GM21529 (cell line): Measurements from ENCODE around the gene UFSP2.

Source experiments
- ATAC-seq: cut with Tn5 transposase; IDR thresholded peaks from one replicate; pipeline ENCODE4 v1.9.1; 2021; ENCODE audit not compliant: unreplicated experiment

UFSP2 gene

DNA sequence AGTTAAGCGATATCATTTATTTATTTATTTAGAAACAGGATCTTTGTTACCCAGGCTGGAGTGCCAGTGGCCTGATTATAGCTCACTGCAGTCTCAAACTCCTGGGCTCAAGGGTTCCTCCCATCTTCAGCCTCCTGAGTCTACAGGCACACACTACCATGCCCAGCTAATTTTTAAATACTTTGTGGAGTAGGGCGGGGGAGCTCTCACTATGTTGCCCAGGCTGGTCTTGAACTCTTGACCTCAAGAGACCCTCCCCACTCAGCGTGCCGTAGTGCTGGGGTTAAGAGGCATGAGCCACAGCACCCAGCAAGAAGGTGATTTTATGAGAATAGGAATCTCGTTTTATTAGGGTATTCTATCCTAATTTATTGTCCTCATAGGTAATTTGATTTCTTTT lies 3.9 kb upstream of the UFSP2 start:
- no peak for ATAC-seq

DNA sequence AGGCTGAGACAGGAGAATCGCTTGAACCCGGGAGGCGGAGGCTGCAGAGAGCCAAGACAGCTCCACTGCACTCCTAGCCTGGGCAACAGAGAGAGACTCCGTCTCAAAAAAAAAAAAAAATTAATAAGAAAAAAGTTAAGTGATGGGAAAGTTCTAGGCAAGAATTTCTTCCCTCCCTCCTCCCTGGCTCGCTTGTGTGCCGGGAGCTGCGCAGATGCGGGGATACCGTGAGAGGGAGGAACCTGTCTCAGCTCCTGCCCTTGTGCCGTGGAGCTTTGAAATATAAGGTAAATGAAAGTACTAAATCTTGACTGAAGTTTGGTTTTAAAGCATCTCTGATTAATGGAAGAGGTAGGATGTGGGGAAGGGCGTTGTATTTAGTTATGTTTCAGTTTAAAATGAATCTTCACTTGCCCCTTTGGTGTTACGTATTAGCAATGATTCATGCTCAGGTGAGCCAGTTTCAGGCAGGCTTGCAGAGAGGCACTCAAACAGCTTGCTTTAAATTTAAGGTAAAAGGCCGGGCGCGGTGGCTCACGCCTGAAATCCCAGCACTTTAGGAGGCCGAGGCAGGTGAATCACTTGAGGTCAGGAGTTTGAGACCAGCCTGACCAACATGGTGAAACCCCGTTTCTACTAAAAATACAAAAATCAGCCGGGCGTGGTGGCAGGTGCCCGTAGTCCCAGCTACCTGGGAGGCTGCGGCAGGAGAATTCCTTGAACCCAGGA lies 1.4 kb upstream of the UFSP2 start:
- ATAC-seq = no peak

DNA sequence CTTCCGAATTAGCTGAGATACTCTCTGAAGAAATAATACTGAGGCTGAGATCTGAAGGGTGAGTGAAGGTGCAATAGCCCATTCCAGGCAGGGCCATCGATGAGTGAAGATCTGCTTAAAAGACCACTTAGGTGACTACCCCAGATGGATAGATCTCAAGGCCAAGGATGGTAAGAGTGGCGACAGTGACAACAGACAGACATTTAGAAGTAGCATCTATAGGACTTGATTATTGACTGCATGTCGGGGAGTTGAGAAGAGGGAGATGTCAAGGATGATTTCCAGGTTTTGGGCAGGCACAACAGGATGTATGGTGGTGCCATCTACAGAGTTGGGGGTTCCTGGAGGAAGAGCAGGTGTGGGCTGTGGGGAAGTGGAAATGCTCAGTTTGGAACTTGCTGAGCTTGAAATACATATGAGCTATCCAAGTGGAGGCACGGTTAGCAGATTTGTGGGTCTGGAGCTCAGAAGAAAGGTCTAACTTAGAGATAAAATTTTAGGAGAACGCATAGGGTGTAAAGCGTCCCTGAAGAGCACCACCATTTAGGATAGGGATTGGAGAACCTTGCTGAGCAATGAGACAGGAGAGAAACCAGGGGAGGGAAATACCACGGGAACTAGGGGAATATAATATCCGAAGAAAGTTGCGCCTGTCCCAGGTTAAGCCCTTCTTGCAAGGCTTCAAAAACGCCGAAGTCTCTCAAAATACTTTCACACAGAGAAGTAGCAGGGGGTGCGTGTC lies 688 bp downstream of the UFSP2 start:
- ATAC-seq = peak; percentile 7

DNA sequence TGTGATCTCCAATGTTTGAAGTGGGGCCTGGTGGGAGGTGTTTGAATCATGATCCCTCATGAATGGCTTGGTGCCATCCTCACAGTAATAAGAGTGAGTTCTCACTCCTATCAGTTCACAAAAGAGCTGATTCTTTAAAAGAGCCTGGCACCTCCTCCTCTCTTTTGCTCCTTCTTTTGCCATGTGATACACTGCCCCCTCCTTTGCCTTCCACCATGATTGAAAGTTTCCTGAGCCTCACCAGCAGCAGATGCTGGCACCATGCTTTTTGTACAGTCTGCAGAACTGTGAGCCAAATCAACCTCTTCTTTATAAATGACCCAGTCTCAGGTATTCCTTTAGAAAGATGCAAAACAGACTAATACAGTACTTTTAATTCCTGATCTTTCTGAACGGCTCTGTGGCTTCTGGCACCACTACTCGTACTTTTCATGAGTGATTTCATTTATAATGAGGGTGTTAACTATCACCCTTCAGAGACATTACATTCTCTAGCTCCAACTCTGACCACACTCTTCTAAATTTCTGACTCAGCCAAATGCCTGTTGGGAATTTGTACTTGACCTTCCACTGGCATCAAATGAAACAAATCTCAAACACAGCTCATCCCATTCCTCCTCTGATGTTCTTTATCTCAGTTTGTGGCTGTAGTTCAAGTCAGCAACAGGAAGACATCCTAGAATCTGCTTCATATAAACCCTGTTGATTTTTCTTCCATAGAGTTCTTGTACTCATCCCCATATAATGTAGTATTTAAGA lies 4.2 kb downstream of the UFSP2 start:
- ATAC-seq = no peak

DNA sequence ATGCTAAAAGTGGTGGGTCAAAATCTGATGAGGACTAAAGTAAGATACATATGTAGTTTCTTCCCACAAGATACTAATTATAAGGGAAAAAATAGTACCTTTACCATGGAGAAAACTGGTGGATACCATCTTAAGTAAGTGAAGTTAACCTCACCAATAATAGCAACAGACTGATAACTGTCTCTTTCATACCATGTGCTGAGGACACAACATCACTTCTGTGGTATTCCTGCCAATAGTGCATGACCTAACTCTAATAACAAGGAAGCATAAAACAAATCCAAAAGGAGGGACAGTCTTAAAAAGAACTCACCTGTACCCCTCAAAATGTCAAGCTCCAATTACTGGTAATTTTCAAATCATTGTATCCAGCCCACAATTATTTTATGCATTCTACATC lies 8.8 kb downstream of the UFSP2 start:
- no peak for ATAC-seq

DNA sequence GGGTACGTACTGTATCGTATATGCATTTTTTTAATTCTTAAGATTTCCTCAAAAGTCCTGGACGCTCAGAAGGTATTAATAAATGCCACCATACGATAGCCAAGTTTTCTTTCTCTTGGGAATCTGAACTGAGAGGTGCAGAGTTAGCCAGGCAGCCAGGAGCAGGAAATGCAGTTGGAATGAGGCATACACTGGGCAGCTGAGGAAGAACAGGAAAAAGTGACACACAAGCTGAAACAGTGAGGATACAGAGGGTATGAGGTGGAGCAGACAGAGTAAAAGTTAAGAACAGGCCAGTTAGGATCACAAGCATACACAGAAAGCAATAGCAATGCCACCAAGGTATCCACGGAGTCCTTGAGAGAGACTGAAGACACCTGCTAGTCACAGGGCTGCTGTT lies 13.4 kb downstream of the UFSP2 start:
- ATAC-seq = no peak

DNA sequence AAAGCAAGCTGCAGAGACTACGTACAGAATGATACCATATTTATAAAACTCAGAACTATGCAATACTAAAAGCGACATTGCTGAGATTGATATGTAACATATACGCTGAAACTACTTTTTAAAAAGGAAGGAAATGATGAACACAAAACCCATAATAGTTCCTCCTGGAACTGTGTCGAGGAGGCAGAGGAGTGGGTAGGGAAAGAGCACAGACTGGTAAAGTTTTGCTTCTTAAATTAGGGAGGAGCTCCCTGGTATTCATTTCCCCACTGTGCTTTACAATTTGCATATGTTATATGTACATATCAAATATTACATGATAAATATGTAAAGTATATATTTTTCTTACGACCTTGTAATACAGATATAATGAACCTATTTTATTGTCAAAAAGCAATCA lies 13.9 kb downstream of the UFSP2 start:
- no peak for ATAC-seq

DNA sequence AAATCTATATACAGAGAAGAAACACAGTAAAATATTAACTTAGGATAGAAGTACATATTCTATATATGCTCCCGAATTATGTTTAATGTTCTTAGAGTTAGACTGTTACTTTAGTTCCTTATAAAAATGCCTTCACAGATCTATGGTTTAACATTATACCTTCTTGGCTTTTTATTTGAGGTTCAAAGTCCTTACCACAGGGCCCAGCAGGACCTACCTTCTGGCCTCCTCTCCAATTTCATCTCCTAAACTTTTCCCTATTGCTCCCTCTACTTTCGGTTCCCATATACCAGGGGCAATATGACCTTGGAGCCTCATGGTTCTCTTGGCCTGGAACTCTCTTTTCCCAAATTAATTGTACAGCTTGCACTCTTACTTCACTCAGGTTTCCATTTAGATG lies 17.3 kb downstream of the UFSP2 start:
- ATAC-seq = no peak

DNA sequence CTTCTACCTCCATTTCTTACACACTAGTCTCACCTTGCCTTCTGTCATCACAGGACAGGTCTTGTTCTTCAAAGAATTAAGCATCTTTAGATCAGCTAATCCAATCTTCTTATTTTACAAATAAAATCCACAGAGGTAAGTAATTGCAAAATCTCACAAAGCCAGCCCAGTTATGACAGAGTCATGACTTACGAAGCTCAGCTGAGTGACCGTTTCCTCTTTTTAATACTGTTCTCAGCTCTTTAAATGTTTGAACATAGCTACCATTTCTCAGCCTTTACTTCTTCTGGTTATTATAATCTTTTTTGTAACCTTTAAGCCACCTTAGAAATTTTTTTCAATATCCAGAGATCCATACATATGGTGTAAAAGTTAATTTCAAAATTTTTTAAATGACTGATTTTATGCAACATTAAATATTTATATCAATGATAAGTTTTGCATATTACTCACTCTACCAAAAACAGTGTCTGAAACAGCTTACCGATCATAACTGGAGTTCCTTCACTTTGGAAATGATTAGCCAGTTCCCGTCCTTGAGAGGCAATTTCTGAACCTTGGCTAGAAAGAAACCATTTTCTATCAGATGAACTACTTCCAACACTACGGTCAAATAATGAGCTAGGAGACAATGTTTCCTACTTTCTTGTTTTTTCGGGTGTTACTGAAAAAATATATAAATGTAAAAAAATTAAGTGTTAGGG lies 20.3 kb downstream of the UFSP2 start:
- peak; percentile 53 for ATAC-seq

DNA sequence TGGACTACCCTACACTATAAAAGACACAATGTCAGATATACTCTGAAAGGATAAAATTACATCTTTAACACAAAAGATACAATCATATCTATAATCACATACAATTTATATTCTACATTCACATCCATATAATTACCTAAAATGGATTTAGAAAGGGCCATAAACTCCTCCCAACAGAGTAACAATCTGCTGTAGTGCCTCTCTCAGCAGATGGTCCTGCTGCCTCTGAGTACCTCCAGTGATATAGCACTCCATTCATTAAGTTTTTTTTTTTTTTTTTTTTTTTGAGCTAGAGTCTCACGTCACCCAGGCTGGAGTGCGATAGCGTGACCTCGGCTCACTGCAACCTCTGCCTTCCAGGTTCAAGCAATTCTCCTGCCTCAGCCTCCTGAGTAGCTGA lies 21.7 kb downstream of the UFSP2 start:
- ATAC-seq = no peak

DNA sequence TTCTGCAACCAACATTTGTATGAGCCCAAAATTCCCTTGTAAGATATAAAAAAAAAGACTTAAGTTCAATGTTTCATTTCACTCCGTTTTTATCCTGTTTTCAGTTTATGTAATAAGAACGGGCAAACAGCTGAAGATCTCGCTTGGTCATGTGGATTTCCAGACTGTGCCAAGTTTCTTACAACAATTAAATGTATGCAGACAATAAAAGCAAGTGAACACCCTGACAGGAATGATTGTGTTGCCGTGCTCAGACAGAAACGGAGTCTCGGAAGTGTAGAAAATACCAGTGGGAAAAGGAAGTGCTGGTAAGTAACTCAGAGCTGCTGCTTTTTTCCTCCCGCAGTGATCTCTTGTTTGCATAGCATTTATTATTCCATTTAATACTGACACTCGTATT lies 26.3 kb downstream of the UFSP2 start:
- ATAC-seq = no peak

DNA sequence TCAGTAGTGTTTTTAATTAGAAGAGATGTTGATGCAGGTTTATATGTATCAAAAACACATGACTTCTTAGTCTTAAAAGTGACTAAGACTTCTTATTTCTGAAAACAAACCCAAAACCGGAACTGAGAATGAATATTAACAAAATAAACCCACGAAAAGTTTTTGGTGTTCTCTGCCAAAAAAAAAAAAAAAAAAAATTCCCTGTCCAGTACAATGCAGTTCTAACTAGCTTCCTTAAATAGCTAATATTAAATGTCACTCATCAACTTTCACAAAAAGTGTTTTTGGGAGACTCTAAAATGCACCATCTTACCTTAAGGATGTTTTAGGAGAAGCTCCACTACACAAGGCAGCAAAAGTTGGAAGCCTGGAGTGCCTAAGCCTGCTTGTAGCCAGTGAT lies 27.1 kb downstream of the UFSP2 start:
- no peak for ATAC-seq

DNA sequence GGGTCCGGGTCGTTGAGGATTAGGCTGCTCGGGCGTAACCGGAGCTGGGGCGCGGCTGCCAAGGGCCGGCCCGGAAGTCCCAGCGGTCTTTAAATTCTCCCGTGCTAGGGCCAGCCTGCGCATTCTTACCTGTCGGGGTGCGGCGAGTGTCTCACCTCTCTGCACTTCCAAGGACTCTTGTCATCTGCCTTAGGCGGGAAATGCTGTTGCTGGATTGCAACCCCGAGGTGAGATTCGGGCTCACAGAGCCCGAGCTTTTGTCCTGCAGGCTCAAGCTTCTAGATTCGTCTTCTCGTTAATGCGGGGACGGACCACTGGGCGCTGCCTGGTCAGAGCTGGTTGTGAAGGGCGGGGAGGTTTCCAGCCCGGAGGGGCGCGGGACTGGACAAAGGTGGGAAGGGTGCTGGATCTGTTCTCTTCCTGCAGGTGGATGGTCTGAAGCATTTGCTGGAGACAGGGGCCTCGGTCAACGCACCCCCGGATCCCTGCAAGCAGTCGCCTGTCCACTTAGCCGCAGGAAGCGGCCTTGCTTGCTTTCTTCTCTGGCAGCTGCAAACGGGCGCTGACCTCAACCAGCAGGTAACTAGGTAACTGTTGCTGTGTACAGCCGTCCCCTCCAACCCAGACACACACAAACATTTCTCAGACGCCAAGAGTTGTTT lies 28.9 kb downstream of the UFSP2 start, which contains the start of gene ANKRD37:
TSS of gene ANKRD37 (plus strand) at position 118 of the 662 bp plus-strand sequence. CDS start at position 201, 83 bp downstream.
- ATAC-seq = no peak

DNA sequence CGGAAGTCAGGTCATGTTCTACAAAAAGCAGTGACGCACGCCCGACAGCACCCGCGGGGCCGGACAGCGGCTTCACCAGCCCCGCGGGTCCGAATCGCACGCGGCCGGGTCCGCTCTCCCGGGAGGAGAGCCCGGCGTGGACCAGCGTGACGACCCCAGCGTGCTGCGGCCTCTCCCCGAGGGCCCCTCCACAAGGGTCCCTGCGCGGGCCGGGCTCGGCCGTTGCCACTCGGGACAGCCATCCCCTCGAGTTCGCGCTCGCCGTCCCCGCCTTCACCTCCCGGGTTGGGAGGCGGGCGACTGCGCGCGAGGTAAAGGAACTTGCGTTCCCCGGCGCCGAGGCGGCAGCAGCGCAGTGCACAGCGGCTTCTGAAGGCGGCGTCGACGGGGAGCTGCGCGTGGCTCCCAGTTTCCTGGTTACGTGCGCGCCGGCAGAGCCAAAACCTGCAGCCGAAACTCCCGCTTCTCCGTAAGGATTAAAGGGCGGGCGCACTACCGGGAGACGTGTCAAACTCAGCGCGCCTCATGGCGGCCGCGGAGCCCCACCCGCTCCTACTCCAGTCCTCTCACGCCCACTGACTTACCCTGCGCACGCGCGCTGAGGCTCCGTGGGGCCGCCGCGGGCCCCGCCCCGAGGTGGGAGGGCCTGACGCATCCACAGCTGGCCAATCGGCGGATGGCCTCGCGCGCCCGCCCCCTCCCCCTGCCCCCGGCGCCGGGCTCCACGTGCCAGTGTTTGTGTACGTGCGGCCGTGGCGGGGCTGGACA lies 29.6 kb downstream of the UFSP2 start:
- ATAC-seq = peak; percentile 78

DNA sequence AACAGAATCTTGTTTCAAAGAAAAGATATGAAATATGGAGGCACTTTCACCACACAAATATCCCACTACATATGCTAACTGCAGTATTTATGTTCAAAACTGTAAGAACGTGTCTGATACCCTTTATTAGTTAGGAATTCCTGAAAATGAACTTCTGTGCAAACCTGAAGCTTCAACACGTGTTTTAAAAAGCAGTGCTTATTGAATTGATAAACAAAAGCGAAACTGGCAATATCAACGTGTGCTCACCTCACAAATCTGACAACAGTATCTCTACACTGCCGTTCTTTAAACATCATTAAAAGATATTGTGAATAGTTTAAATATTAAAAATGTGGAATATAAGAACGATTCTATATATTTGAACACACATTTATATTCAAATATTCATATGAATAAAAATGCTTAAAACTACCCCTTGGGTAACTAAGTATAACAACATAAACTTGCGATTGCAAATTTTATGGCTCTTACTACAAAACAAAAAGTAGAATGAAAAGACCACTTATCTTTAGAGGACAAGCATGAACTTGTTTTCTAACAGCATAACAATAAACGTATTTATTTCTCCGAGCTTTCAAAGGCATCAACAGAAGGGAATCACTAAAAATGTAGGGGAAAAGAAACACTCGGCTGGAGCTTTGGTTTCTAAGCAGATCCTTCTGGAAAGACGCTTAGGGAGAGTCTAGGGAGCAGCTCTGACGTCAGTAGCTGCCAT lies 30.4 kb downstream of the UFSP2 start, which contains the start of gene LRP2BP:
TSS of gene LRP2BP (minus strand) at position 687 of the 718 bp plus-strand sequence. CDS start 17,738 bp downstream, outside the sequence.
- no peak for ATAC-seq

DNA sequence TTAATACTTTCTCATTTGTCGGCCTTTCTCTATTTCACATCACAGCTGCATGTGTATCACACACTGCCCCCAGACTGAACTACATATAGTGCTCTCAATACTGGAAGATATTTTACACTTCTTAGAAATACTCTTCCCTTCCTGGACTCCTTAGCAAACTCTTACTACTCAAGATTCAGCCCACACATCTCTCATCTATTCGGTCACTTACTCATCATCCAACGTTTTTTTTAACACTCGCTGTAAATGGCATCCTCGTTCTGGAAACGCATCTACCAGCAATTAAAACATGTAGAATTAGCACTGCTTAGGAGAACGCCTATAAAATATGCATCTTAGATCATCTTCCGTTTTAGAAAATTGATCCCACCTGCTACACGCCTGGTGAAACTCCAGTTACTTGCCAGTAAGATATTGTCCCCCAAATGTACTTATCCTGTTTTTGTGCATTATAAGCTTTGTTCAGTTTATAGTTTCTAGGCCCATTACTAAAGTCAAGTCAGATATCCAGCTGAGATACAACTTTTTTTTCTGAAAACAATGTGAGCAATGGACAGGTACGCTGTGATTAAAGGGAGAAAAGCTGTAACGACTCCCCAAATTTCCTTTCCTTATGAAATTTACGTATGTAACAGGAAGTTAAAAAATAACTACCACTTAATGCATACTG lies 31.1 kb downstream of the UFSP2 start:
- no peak for ATAC-seq

DNA sequence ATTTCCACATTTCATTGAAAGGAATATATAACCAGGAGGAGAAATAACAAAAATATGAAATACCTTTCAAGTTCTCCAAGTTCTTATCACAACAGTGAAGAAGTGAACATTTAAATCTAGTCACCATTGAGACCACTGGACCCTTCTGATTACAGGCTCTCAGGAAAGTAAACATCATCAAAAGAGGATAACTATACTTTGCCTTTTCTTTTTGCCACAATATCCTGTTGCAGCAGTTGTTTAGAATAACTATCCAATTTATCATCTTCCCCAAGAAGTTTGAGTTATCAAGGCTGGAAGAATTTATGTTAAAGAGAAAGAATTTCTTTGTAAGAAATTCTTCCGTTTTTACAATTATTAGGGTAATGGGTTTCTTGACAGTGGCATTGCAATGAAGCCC lies 33.6 kb downstream of the UFSP2 start:
- no peak for ATAC-seq

DNA sequence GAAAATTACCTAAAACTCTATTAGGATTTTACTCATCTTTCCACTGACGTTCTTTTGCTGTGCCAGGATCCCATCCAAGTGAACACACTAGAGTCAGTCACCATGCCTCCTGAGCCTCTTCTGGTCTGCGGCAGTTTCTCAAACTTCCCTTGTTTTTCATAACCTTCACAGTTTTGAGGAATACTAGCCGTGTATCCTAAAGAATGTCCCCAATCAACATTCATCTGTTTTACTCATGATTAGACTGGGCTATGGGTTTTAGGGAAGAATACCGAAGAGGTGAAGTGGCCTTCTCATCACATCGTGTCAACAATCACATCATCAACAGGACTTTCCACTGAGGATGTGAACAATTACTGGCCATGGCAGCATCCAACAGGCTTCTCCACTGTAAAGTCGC lies 34.8 kb downstream of the UFSP2 start:
- no peak for ATAC-seq

DNA sequence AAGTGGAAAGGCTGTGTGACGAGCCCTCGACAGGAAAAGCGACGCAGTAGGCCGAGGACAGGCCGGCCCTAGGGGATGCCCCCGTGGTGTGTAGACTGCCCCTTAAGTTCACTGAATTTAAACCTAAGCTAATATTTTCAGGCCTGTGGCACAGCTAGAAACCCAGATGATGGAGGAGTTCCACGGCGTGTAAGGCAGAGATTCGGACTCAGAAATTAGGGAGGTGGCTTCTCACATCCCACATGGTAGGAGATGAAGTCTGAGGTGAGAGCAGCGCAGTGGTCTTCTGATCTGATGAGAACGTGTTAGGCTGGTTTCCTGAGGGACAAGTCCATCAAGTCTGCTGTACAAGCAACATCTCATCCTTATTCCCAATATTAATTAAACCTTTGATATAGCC lies 37.8 kb downstream of the UFSP2 start:
- ATAC-seq = no peak
